Trophoblast cell (in vitro differentiated cells and primary cell): ENCODE measurements around the gene CLEC16A.
A peak's percentile ranks its signal among the peaks of the same experiment; 100 is the strongest.
"Not testable (repeated sequence)": the region's sequence is repeated elsewhere in the genome, so short reads cannot be mapped to it uniquely, and the experiment has no call there.

Experiments used
- DNase-seq, 2 donors: peaks; one replicate each; pipeline ENCODE4 v3.0.0-alpha.2; 2016
- H2AFZ ChIP-seq: 2 replicates; pipeline ENCODE4 v1.6.1; 2013; ENCODE audit warnings: low read length, moderate library complexity, mild to moderate bottlenecking; ENCODE audit not compliant: insufficient read depth, poor library complexity
- H2AK5ac ChIP-seq: 2 replicates; pipeline ENCODE4 v1.6.1; 2013; ENCODE audit warnings: mild to moderate bottlenecking, low read length
- H2BK120ac ChIP-seq: 2 replicates; pipeline ENCODE4 v1.6.1; 2013; ENCODE audit warnings: low read length, mild to moderate bottlenecking, moderate library complexity; ENCODE audit not compliant: insufficient read depth, poor library complexity
- H2BK12ac ChIP-seq: 2 replicates; pipeline ENCODE4 v1.6.1; 2013; ENCODE audit warnings: mild to moderate bottlenecking, low read length, moderate library complexity
- H2BK5ac ChIP-seq: 2 replicates; pipeline ENCODE4 v1.6.1; 2013; ENCODE audit warnings: low read length, low read depth, moderate library complexity, mild to moderate bottlenecking; ENCODE audit not compliant: poor library complexity
- H3K14ac ChIP-seq: 2 replicates; pipeline ENCODE4 v1.6.1; 2013; ENCODE audit warnings: mild to moderate bottlenecking, low read length
- H3K18ac ChIP-seq: 2 replicates; pipeline ENCODE4 v1.6.1; 2013; ENCODE audit warnings: mild to moderate bottlenecking, low read length
- H3K23ac ChIP-seq: 2 replicates; pipeline ENCODE4 v1.6.1; 2013; ENCODE audit warnings: low read length
- H3K27ac ChIP-seq: 2 replicates; pipeline ENCODE4 v1.5.1; 2013; ENCODE audit warnings: low read depth, mild to moderate bottlenecking, inconsistent platforms, low read length, moderate library complexity
- H3K27me3 ChIP-seq: 2 replicates; pipeline ENCODE4 v1.6.1; 2013; ENCODE audit warnings: inconsistent platforms, mild to moderate bottlenecking, low read length, moderate library complexity; ENCODE audit not compliant: insufficient read depth
- H3K36me3 ChIP-seq, 2 experiments: 1 replicate in 1 of 2; 2 replicates in 1 of 2; pipeline ENCODE4 v1.6.1; 2013; ENCODE audit warnings: low read length in 2 of 2, mild to moderate bottlenecking in 2 of 2, moderate library complexity in 1 of 2; ENCODE audit not compliant: insufficient read depth in 2 of 2, control insufficient read depth in 1 of 2
- H3K4ac ChIP-seq: 2 replicates; pipeline ENCODE4 v1.6.1; 2013; ENCODE audit warnings: low read depth, mild to moderate bottlenecking, low read length, moderate library complexity
- H3K4me1 ChIP-seq, 2 experiments: 1 replicate in 1 of 2; 2 replicates in 1 of 2; pipeline ENCODE4 v1.6.1; 2013; ENCODE audit warnings: low read length in 2 of 2, mild to moderate bottlenecking in 2 of 2, moderate library complexity in 1 of 2; ENCODE audit not compliant: insufficient read depth in 2 of 2, control insufficient read depth in 1 of 2
- H3K4me2 ChIP-seq: 2 replicates; pipeline ENCODE4 v1.6.1; 2013; ENCODE audit warnings: inconsistent platforms, mild to moderate bottlenecking, low read length, moderate library complexity
- H3K4me3 ChIP-seq: 2 replicates; pipeline ENCODE4 v1.5.1; 2013; ENCODE audit warnings: mild to moderate bottlenecking, low read depth, low read length, inconsistent platforms
- H3K79me1 ChIP-seq: one replicate; pipeline ENCODE4 v1.6.1; 2013; ENCODE audit warnings: low read length
- H3K79me2 ChIP-seq: 2 replicates; pipeline ENCODE4 v1.6.1; 2013; ENCODE audit warnings: low read length, mild to moderate bottlenecking; ENCODE audit not compliant: control insufficient read depth, insufficient read depth, poor library complexity
- H3K9ac ChIP-seq: 2 replicates; pipeline ENCODE4 v1.6.1; 2013; ENCODE audit warnings: mild to moderate bottlenecking, low read length
- H3K9me3 ChIP-seq: 2 replicates; pipeline ENCODE4 v1.6.1; 2013; ENCODE audit warnings: low read depth, mild to moderate bottlenecking, control low read depth, inconsistent platforms, low read length; ENCODE audit not compliant: insufficient read depth
- H4K12ac ChIP-seq: 2 replicates; pipeline ENCODE4 v1.6.1; 2013; ENCODE audit warnings: low read depth, mild to moderate bottlenecking, low read length, moderate library complexity
- H4K8ac ChIP-seq: 2 replicates; pipeline ENCODE4 v1.6.1; 2013; ENCODE audit warnings: low read depth, mild to moderate bottlenecking, low read length, moderate library complexity
- H4K91ac ChIP-seq: one replicate; pipeline ENCODE4 v1.6.1; 2013; ENCODE audit warnings: low read depth, mild to moderate bottlenecking, low read length, moderate library complexity
- whole genome bisulfite sequencing: extraction: QIAGEN DNeasy Blood & Tissue Kit; methylation state at CpG from one replicate; pipeline ENCODE4 v1.1.7; 2013; ENCODE audit warnings: missing lambda C conversion rate; ENCODE audit not compliant: insufficient read length, insufficient coverage; ENCODE audit errors: extremely low coverage; 5-methylcytosine and 5-hydroxymethylcytosine counted together

The CLEC16A gene

DNA sequence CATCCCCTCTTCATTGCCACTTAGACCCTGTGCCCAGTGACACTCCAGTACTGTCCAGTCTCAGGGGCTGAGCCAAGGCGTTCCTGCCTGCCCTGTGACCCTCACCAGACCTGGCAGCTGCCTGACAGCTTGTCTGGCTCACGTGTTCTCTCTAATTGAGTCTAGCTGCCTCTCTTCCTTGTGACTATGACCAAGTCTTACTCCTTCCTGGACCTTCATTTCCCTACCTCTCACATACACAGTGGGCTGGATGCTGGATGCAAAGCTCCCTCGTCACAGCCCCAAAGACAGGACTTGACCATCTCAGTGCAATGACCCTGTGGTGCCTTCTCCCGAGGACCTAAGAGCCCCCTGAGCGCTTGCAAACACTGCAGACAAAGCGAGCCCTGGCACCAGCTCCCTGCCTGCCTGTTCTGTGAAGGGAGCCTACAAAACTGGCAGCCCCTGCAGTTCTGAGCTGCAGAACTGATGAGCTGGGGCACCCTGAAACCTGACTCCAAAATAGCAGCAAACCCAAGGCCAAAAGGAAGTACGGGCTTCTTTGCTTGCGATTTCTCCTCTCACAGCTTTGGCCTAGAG lies 3.8 kb upstream of the CLEC16A start:
- Histone ChIP-seq H3K27ac (no peak overlapping the region), H3K9ac (no peak overlapping the region), H3K4me2 (peak overlapping the region; percentile 70), H3K79me1 (peaks cover 7% of the 10 kb centered on the region), H3K4ac (peak overlapping the region; percentile 58), H2BK5ac (no peak overlapping the region), H3K36me3 (peaks cover 6 to 11% of the 10 kb centered on the region in 2 experiments), H3K14ac (no peak overlapping the region), H4K8ac (no peak overlapping the region), H4K91ac (no peak overlapping the region), H3K79me2 (peaks cover 18% of the 10 kb centered on the region), H2BK120ac (no peak overlapping the region), H3K23ac (no peak overlapping the region), H3K18ac (peak overlapping the region; percentile 13), H3K27me3 (no peaks in the 10 kb centered on the region), H2AFZ (no peak overlapping the region), H2AK5ac (no peak overlapping the region), H4K12ac (no peak overlapping the region), H3K9me3 (no peaks in the 10 kb centered on the region), H2BK12ac (no peak overlapping the region), H3K4me1 (peaks cover 17 to 38% of the 10 kb centered on the region in 2 experiments), H3K4me3 (no peak overlapping the region)
- no CpG with 5 or more reads among the region's 8 CpGs for WGBS
- no peak for DNase-seq

DNA sequence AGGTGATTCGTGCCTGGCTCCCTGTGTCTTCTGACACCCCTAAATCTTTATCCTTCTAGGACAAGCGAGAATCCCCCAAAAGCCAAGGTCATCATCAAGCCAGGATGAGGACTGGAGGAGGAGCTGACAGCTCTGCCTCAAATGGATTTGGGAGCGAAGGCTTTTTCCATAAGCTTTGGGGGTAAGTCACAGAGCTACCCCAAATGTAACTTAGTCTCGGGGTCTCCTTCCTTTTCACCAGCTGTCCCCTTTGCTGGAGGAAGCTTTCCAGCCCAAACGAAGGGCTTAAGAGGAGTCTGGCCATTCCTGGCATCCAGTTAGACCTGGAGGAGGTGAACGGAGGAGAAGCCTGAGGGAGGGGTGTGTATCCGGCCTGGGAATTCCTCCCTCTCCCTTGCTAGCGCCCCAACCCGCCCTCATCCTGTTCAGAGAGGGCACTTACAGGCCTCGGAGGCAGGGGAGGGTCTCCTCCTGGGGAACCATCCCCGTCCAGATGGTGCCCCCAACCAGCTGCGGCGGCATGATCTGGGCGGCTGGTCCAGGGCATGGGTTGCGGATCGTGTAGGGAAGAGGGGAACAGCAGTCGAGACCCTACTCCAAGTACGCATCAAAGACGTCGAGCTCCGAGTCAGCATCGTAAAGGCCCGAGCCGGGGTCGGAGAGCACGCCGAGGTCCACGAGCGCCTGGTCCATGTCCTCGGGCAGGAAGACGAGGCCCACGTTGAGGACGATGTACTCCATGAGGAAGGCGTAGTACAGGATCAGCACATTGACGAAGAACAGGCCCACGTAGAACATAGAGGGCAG lies 3.0 kb upstream of the CLEC16A start:
- Histone ChIP-seq H2BK12ac (no peak overlapping the region), H4K91ac (peak overlapping the region; percentile 37), H3K9me3 (no peaks in the 10 kb centered on the region), H3K27ac (no peak overlapping the region), H3K27me3 (no peaks in the 10 kb centered on the region), H2BK120ac (no peak overlapping the region), H3K23ac (no peak overlapping the region), H2AFZ (no peak overlapping the region), H3K18ac (peak overlapping the region; percentile 90), H2AK5ac (no peak overlapping the region), H3K4me2 (peak overlapping the region; percentile 70), H2BK5ac (peak overlapping the region; percentile 22), H3K14ac (peak overlapping the region; percentile 47), H3K4me3 (peak overlapping the region; percentile 78), H3K4ac (peak overlapping the region; percentile 80), H4K12ac (no peak overlapping the region), H3K4me1 (peaks cover 21 to 43% of the 10 kb centered on the region in 2 experiments), H3K79me1 (peaks cover 7% of the 10 kb centered on the region), H3K36me3 (peaks cover 6 to 11% of the 10 kb centered on the region in 2 experiments), H3K79me2 (peaks cover 18% of the 10 kb centered on the region), H4K8ac (no peak overlapping the region), H3K9ac (peak overlapping the region; percentile 55)
- WGBS = no CpG with 5 or more reads among the region's 36 CpGs
- no peak for DNase-seq

DNA sequence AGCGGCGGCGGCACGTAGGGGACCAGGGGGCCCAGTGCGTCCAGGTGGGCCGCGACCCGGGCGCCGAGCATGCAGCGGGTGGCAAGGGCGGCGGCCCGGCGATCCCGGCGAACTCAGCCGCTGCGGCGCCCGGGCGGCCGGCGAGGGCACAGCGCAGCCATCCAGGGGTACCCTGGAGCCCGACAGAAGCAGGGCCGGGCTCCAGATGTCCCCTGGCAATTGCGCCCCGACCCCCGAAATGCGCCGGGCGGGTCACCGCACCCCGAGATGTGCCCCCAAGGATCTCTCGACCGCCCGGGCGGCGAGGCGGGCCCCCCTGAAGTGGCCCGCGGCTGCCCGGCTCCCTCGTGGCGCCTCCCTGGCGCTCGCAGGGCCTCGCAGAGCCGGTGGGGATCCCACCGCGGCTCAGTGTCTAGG lies 2.4 kb upstream of the CLEC16A start:
- not testable (repeated sequence) for H3K27me3 ChIP-seq, H4K12ac ChIP-seq, H3K9me3 ChIP-seq, H2AK5ac ChIP-seq, H3K18ac ChIP-seq, DNase-seq, H3K27ac ChIP-seq, H2BK12ac ChIP-seq, H4K8ac ChIP-seq, H2BK5ac ChIP-seq, H3K9ac ChIP-seq, H3K79me1 ChIP-seq, H2AFZ ChIP-seq, H3K4ac ChIP-seq, H3K23ac ChIP-seq
- Histone ChIP-seq H3K4me1 (peaks cover 25 to 44% of the 10 kb centered on the region in 2 experiments), H3K79me2 (peaks cover 18% of the 10 kb centered on the region), H4K91ac (peak overlapping the region; percentile 37), H3K4me3 (peak overlapping the region; percentile 78), H2BK120ac (peak overlapping the region; percentile 57), H3K14ac (peak overlapping the region; percentile 62), H3K36me3 (peaks cover 6 to 11% of the 10 kb centered on the region in 2 experiments), H3K4me2 (peak overlapping the region; percentile 70)
- no CpG with 5 or more reads among the region's 52 CpGs for WGBS

GRCh38 chr16:10942352-10943063 lies 1.9 kb upstream of the CLEC16A start, which contains the start of gene DEXI:
DEXI (minus strand) TSS chr16:10942468; CDS start chr16:10942005, 463 bp downstream.
- H3K4me1 ChIP-seq = peaks cover 22 to 38% of the 10 kb centered on the region in 2 experiments
- no CpG with 5 or more reads among the region's 55 CpGs for WGBS
- no peak within 1 kb of the TSS for H2AK5ac ChIP-seq
- no peaks in the 10 kb centered on the region for H3K27me3 ChIP-seq
- H3K27ac ChIP-seq = peak within 1 kb of the TSS; percentile 38
- peak within 1 kb of the TSS; percentile 70 for H3K4me2 ChIP-seq
- peak within 1 kb of the TSS; percentile 90 for H3K18ac ChIP-seq
- H3K9me3 ChIP-seq = no peaks in the 10 kb centered on the region
- H4K91ac ChIP-seq = peak within 1 kb of the TSS; percentile 37
- peak within 1 kb of the TSS; percentile 78 for H3K4me3 ChIP-seq
- H2BK12ac ChIP-seq = peak within 1 kb of the TSS; percentile 7
- peak within 1 kb of the TSS; percentile 57 for H2BK120ac ChIP-seq
- H3K9ac ChIP-seq = peak within 1 kb of the TSS; percentile 55
- peak within 1 kb of the TSS; percentile 80 for H3K4ac ChIP-seq
- H3K23ac ChIP-seq = no peak within 1 kb of the TSS
- H2BK5ac ChIP-seq = peak within 1 kb of the TSS; percentile 51
- H3K14ac ChIP-seq = peak within 1 kb of the TSS; percentile 62
- H2AFZ ChIP-seq = peak within 1 kb of the TSS; percentile 75
- peak within 1 kb of the TSS; percentile 34 for H4K12ac ChIP-seq
- peak within 1 kb of the TSS; percentile 81 for H4K8ac ChIP-seq
- peaks cover 5 to 6% of the 10 kb centered on the region in 2 experiments for H3K36me3 ChIP-seq
- peaks cover 7% of the 10 kb centered on the region for H3K79me1 ChIP-seq
- peaks cover 18% of the 10 kb centered on the region for H3K79me2 ChIP-seq
- DNase-seq = peak; percentile 91 to 97
